GM21723 (cell line): ENCODE data around the gene JCAD.
A peak's percentile ranks its signal among the peaks of the same experiment; 100 is the strongest.
"Not testable (repeated sequence)": the region's sequence is repeated elsewhere in the genome, so short reads cannot be mapped to it uniquely, and the experiment has no call there.

Source experiments
- ATAC-seq: cut with Tn5 transposase; IDR thresholded peaks from one replicate; pipeline ENCODE4 v1.9.1; 2021; ENCODE audit warnings: mild to moderate bottlenecking, moderate library complexity; ENCODE audit not compliant: unreplicated experiment

JCAD gene, protein sequence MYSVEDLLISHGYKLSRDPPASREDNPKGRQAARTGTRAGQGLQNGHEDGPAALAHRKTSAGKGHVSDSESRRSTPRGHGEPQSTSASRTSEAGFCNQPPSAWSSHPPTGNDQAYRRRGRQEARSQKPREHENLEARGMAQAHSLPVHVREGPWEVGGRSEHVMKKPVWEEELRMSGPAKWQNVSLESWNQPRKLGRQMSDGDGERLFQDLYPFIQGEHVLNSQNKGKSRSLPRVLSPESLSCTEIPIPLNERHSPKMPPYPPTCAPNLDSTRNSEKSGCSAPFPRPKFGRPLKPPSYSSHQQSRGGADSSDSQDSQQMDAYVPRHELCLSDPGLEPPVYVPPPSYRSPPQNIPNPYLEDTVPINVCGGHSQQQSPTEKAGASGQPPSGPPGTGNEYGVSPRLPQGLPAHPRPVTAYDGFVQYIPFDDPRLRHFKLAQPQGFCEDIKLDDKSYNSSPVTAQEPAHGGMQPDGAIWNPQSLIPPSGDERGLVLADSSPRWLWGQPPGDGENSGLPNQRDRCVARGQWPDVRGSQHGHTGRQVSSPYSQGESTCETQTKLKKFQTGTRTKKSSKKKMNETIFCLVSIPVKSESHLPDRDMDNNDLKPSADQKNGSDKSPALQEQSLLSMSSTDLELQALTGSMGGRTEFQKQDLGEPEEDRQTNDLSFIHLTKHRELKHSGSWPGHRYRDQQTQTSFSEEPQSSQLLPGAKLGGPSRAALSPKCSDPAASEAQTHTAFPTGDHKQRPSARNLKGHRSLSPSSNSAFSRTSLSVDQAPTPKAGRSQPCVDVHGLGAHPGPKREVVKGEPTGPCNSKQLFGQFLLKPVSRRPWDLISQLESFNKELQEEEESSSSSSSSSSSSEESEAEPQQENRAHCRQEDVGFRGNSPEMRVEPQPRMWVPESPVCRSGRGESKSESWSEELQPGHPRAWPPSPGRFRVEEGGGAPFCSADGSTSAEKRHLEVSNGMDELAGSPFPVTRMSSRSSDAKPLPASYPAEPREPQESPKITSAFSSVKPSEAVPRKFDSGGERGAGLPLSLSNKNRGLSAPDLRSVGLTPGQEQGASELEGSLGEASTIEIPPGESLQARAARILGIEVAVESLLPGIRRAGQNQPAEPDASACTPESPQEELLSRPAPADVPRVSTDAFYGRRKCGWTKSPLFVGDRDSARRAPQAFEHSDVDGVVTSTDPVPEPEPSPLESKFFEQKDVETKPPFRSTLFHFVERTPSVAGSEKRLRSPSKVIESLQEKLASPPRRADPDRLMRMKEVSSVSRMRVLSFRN (N-terminal part only)

DNA sequence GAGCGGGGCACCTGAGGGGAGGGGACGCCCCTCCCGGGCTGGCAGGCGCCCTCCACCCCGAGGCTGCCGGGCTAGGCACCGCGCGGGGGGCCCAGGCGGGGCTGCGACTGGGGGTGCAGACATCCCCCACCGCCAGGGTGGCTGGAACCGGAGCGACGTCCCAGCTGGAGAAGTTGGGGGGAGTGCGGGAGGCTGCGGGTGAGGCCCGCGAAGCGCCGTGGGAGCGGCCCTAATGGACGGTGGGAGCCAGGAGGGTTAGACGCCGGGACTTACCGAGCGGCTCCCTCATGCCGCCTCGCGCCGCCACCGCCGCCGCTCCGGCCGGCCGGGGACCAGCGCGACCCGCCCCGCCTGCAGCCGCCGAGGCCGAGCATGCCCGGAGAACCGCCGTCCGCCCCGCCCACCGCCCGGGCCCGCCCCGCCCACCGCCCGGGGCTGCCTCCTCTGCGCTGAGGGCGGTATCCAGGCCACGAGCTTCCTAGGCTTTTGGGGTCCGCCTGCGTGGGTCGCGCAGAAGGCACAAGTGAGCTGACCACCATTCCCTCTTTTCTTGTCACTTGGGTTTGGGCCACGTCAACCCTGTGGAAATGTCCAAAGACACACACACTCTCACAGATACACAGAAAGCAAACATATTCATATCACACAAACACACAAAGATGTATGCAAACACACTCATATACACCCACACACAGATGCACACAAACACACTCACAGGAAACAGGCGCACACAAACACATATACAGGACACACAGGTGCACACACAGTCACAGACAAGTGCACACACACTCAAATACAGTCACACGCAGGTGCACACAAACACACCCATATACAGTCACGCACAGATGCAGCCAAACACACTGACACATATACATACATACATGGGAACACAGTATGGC lies at the start of gene JCAD:
Gene JCAD, minus strand, starts transcription at position 378 of the 899 bp plus-strand sequence. CDS start 11,774 bp downstream, outside the sequence.
- peak; percentile 73 for ATAC-seq

DNA sequence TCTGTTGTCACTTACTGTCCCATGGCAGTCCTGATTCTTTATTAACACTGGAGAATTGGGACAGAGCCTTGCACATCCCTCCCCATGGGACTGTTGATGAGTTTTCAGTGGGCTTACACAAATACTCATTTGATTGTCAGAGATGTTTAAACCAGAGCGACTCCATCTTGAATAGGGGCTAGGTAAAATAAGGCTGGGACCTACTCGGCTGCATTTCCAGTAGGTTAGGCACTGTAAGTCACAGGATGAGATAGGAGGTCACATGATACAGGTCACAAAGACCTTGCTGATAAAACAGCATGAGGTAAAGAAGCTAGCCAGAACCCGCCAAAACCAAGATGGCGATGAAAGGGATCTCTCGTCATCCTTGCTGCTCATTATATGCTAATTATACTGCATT lies 47.6 kb upstream of the JCAD start:
- no peak for ATAC-seq

DNA sequence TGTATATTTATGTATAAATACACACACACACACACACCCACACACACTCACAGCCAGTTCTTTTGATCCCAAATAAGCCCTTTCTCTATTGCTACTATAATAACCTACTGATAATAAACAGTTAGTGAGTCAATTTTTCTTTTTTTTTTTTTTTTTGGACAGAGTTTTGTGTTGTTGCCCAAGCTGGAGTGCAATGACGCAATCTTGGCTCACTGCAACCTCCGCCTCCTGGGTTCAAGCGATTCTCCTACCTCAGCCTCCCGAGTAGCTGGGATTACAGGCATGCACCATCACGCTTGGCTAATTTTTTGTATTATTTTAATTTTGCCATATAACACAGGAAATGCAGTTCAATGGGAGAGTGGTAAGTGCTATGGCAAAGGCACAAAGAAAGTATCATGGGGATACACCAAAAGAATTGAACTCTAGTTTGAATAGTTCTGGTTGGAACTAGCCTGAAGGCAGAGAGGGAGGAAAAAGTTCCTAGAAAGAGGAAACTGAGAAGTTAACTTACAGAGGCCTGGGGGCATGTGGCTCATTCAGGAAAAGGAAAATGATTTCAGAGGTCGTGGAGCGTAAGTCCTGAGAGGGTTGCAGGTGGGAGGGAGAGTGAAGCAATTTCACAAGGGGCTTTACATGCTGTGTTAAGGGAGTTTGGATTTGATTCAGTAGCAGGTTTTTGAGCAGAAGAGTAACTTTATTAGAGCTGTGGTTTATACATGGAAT lies 44.4 kb upstream of the JCAD start:
- no peak for ATAC-seq

DNA sequence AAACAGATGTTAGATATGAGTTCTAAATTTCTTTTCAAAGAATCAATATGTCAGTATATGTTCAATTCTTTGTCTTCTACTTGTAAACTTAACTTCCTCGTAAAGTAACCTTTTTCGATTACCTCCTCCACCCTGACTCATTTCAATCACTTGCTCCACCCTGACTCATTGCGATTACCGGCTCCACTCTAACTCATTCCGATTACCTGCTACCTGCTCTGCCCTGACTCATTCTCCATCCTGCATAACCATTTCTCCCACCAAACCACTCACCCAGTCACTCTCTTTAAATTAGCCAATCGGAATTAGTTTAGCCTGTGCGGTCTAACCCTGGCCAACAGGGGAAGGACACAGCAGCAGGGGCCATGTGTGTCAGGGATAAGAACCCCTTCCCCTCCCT lies 40.3 kb upstream of the JCAD start:
- not testable (repeated sequence) for ATAC-seq

DNA sequence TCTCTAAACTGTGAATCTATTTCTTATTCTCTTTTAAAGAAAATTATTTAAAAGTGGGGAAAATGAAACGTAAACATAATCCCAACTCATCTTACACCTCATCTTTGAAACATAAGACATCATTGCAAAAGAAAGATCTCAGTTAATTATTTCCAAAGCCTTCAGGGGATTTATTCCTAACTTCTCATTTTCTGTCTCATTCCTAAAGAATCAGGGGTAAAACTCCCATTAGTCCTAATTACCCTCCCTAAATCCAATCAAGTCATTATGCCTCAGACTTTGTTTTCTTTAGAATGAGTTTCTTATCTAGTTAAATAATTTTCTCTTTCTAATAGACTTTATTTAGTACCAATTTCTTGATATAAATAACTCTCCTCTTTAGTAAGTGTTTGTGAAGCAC lies 39.7 kb upstream of the JCAD start:
- no peak for ATAC-seq

DNA sequence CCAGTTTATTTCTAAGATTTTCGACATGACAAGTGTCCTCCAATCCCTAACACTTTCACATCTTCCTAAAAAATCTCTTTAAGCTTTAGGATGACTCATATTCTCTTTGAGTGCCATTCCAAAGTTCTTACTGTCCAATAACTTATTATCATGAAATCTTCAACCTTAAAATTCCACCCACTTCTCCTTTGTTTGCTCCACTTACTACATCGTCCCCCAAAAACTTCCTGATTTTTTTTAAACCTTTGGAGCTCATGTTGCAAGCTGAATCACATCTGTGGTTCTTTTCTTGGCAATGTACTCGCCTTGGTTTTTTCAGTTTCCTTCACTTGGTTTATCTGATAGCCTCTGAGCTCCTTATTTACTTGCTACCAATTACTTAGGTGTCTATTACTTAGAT lies 39.2 kb upstream of the JCAD start:
- no peak for ATAC-seq

DNA sequence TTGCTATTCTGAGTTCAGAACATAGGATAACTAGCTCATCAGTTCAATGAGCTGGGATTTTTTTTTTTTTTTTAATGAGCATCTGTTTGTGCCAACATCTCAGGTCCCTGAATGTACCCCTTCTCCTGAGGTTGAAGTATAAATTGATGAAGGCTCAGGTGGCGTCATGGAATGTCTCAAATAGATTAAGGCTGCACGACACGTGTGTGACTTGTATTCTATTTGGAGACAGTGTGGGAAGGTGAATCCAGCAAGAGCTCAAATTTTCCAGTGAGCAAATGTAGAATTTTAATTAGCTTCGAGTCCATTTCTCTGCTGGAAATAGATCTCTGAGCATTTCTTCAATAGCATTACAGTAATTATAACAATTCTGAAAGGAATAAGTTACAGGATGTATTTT lies 37.2 kb upstream of the JCAD start:
- ATAC-seq: no peak

DNA sequence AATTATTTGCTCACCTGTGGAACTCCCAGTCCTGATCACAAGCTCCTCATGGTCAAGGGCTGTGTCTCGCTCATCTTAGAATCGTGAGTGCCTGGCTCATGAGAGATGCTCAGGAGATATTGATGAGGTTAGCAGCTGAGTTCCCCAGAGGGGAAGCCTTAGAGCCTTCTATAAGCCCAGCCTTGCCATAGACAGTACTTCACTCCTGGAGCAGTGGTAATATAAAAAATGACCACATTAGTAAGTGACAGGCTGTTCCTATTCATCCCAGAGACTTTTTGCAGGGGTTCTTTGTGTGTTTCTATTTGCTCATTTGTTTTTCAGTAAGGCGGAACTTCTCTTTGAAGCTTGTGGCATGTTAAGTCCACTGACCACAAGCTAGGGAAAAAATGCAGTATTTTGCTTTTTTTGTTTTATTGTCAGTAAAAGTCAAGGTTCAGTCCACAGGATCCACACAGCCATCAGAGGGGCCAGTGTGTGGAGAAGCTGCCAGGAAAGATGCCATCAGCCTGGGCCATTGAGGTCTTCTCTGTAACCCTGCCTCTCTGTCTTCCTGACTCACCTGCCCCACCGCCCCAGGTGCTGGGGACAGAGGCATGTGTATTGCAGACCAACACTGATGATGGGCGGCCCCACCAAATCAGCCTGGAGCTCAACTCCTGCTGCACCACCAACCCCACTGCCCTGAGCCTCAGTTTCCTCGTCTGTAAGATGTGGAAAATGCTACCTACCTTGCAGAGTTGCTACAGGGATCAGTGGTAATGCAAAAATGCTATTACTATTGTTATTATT lies 36.4 kb upstream of the JCAD start:
- no peak for ATAC-seq

DNA sequence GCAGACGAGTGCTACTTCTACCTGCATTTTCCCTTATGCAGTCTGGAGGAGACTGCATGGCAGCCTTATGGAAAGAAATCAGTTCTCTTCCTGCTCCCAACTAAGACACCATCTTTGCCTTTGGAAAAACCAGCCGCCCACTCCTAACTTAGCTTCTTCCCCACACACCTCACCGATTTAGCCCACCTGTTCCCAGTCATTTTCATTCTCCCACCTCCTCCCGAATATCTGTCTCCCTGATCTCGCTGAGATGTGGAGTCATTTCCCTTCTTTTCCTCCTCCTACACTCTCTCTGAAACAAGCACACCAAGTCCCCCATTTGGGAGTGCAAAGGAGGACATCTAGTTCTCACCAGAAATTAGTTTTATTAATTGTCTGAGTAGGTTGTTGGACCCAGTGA lies 35.2 kb upstream of the JCAD start:
- no peak for ATAC-seq

DNA sequence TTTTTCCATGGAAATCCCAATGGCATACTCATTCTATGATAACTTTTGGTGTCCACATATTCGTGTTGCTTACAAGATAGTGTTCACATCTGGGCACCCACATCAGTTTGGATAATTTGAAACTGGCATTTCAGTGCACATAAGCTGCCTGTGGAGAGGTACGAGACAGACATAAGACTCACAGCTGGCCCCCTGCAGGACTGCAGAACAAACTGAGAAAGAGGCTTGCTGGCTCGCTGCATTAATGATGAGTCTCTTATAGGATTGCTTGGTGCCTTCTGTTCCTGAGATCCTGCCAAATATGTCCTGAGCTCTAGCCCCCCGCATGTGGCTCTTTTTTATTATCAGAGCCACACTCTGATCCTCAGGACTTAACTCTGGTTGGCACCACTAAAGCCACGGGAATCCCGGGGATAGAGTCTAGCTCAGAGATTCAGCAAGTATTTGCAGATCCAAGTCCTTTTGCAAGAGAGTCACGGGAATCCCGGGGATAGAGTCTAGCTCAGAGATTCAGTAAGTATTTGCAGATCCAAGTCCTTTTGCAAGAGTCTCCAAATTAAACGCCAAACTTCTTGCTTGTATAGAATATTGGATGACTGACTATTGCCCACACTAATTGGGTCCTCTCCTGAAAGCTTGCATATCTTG lies 34.0 kb upstream of the JCAD start:
- ATAC-seq: no peak

DNA sequence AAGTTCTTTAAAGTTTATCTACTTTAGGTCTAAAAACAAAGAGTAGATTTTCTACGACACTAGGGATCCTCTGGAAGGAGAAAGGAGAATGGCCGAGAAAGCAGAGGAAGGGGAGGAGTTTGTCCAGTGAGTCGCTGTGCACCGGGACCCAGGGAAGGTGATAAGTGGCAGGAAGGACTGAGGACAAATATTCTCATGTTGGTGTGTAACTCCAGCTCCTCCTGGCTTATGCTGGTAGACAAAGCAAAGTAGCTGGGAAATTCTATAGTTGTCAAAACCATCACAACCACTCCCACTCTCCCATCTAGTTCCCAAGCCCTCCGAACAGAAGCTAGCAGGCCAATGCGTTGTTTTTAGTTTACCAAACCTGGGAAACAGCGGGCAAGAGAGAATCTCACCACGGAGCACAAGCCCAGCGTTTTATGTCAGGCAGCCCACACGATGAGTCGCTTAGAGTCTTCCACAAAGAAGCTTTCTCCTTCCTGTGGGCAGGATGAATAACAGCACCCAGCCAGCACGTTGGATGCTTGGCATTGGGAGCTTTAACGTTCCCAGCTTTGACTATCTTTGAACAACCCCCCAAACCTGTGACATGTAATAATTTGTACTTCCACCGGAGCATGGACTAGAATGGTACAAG lies 32.9 kb upstream of the JCAD start:
- no peak for ATAC-seq

DNA sequence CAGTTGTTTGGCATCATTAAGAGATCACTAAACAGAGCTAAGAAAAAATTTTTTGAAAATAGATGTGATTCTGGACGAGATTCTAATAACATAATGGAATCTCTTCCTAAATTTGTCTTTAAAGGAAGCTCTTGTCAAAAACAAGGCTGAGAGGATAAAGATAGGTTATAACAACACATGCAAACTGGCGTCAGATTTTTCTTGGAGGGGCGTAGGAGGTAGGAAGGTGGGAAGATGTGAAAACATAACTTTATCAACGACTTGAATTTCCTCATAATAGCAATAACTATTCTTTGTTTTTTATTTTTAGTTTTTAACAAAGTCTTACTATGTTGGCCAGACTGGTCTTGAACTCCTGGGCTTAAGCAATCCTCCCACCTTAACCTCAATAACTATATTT lies 31.8 kb upstream of the JCAD start:
- no peak for ATAC-seq

DNA sequence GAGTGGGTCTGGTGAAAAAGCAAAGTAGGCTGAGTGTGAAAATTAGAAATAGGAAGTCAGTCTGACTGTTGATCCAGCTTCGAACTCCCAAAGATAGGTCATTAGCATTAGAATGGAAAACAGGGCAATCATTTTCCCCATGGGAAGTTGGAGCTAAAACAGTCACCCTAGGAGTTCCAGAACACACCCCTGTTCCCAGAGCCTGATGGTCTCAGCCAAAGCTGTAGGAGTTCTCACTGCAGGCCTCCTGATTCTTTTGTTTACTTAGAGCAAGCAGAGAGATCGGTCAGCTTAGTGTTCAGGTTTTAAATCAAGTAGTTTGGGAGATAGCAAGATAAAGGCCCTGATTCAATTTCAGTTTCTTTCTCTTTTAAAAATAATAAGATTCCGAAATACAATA lies 28.8 kb upstream of the JCAD start:
- no peak for ATAC-seq

DNA sequence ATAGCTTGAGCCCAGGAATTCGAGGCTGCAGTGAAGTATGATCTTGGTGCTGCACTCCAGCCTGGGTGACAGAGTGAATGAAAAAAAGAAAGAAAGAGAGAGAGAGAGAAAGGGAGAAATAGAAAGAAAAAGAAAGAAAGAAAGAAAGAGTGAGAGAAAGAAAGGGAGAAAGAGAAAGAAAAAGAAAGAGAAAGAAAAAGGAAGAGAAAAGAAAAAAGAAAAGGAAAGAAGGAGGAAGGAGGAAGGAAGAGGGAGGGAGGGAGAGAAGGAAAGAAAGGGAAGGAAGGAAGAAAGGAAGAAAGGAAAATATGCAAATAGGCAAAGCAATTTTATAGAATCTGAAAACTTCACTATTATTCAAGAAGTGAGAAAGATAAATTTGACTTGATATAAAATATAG lies 24.5 kb upstream of the JCAD start:
- ATAC-seq: no peak

DNA sequence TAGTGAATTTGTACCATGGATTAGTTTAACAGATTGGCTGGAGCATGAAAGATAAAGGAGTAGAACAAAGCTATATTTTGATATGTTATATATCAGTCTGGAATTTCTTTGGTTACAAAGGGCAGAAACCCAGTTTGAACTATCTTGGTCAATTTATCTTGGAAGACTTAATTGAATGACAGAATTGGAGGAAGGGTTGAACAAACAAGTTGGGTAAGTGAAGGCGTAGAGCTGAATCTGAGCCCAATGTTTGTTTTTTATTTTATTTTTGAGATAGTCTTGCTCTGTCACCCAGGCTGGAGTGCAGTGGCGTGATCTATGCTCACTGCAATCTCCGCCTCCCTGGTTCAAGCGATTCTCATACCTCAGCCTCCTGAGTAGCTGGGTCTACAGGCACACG lies 21.8 kb upstream of the JCAD start:
- no peak for ATAC-seq

DNA sequence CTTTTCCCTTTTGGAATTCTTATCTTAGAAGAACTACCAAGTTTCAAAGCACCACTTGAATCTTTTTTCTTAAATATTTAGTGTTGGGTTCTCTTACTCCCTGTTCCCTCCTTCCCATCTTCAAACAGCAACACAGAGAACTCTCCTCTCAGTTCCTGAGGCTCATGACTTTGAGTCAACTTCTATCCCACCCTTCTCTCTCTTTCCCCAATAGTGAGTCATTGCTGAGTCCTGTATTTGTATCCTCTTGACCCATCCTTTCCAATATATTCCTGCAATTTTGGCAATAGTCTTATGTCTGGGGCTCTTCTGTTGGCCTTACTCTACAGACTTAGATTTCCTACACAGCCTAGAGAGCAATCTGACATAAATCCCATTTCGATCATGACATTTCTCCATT lies 20.8 kb upstream of the JCAD start:
- no peak for ATAC-seq

DNA sequence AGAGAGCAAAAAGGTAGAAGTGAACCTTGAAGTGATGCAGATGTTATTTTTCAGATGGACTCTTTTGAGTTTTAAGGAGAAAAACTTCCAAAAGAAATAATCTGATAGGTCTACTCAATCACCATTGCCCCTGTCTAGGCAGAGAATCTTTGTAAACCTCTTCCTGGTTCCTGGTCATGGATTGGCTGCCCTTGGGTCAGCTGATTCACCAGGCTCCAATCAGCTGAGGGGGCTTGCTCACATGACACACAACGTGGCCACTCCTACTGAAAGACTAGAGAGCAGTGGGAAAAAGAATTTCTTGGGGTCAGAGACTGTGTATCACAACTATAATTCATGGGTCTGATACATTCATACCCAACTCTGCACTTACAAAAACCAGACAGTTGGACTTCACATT lies 20.0 kb upstream of the JCAD start:
- ATAC-seq: no peak

DNA sequence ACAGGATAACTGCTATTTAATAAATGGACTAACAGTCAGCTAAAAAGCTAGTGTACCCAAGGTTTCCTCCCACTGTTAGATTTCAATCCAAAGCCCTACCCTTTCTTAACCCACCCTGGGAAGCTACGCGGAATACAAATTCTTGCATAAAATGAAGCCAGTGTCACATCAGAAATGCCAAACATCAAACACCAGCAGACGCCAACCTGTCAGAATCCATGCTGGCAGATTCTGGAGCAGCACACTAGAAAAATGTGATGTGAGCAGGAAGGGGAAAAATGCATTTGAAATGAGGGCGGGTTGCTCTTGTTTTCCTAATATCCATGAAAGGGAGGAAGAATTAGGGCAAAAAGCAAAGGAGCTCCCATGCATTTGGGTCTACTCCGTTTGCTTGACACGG lies 16.1 kb upstream of the JCAD start:
- ATAC-seq: no peak
